HL-60 (cell line): ENCODE results near the gene CCSER1.

Experiments used
- DNase-seq, 2 experiments: peaks; one replicate each; pipeline ENCODE4 v3.0.0-alpha.2; 2010 to 2020; ENCODE audit warnings: low read depth in 1 of 2, low spot score in 1 of 2
- H3K27ac ChIP-seq: fragments of 250-450 bp; sonication (Bioruptor Pico); replicated peaks from 2 replicates; pipeline ENCODE4 v1.5.1; 2020; ENCODE audit warnings: mild to moderate bottlenecking, moderate library complexity
- H3K27me3 ChIP-seq: fragments of 250-450 bp; sonication (Bioruptor Pico); 2 replicates; pipeline ENCODE4 v1.5.1; 2021; ENCODE audit warnings: mild to moderate bottlenecking, moderate library complexity; ENCODE audit not compliant: insufficient read depth, poor library complexity, severe bottlenecking
- H3K4me3 ChIP-seq: replicated peaks from 2 replicates; pipeline ENCODE4 v1.5.1; 2011; ENCODE audit warnings: mild to moderate bottlenecking, control low read depth, low read length; ENCODE audit not compliant: insufficient read depth
- GABPA ChIP-seq: IDR thresholded peaks from 2 replicates; pipeline ENCODE4 v1.6.1; 2012; ENCODE audit warnings: low read depth
- POLR2AphosphoS5 ChIP-seq: IDR thresholded peaks from 2 replicates; pipeline ENCODE4 v1.6.1; 2012; ENCODE audit warnings: low read depth
- SPI1 ChIP-seq: IDR thresholded peaks from 2 replicates; pipeline ENCODE4 v1.6.1; 2012; ENCODE audit warnings: low read depth, mild to moderate bottlenecking, borderline replicate concordance
- TF ChIP-seq, protein P1 (sequence below): IDR thresholded peaks from 2 replicates; pipeline ENCODE4 v1.6.1; 2012; ENCODE audit warnings: low read depth; ENCODE audit not compliant: insufficient replicate concordance
- TF ChIP-seq, protein P2 (sequence below): IDR thresholded peaks from one replicate; pipeline ENCODE4 v1.5.1; 2011; ENCODE audit warnings: low read length, control low read depth, inconsistent platforms; ENCODE audit not compliant: insufficient read depth

The CCSER1 gene

DNA sequence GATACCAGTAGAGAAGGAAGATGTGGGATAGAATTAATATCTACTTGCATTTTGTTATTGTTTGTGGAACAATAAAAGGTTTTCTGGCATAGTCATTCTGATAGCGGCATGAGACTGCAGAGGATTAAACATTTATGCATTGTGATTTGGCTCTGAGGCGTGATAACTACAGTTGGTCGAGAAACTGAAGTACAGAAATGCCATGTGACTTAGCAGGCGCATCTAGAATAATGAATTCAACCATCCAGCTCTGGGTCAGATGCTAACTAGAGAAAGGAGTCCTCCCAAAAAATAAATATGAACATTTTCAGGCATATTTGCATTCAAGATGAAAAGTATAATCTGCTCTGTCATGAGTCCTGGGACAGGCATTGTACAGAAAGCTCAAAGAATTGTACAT lies 62.8 kb downstream of the CCSER1 start:
- DNase-seq: no peak
- Histone ChIP-seq H3K27ac (no peak overlapping the region), H3K4me3 (no peak overlapping the region), H3K27me3 (no peaks in the 10 kb centered on the region)
- no peak for TF ChIP-seq SPI1
- no peak for TF ChIP-seq POLR2AphosphoS5
- TF ChIP-seq, protein P1, sequence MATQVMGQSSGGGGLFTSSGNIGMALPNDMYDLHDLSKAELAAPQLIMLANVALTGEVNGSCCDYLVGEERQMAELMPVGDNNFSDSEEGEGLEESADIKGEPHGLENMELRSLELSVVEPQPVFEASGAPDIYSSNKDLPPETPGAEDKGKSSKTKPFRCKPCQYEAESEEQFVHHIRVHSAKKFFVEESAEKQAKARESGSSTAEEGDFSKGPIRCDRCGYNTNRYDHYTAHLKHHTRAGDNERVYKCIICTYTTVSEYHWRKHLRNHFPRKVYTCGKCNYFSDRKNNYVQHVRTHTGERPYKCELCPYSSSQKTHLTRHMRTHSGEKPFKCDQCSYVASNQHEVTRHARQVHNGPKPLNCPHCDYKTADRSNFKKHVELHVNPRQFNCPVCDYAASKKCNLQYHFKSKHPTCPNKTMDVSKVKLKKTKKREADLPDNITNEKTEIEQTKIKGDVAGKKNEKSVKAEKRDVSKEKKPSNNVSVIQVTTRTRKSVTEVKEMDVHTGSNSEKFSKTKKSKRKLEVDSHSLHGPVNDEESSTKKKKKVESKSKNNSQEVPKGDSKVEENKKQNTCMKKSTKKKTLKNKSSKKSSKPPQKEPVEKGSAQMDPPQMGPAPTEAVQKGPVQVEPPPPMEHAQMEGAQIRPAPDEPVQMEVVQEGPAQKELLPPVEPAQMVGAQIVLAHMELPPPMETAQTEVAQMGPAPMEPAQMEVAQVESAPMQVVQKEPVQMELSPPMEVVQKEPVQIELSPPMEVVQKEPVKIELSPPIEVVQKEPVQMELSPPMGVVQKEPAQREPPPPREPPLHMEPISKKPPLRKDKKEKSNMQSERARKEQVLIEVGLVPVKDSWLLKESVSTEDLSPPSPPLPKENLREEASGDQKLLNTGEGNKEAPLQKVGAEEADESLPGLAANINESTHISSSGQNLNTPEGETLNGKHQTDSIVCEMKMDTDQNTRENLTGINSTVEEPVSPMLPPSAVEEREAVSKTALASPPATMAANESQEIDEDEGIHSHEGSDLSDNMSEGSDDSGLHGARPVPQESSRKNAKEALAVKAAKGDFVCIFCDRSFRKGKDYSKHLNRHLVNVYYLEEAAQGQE: no peak
- TF ChIP-seq, protein P2, sequence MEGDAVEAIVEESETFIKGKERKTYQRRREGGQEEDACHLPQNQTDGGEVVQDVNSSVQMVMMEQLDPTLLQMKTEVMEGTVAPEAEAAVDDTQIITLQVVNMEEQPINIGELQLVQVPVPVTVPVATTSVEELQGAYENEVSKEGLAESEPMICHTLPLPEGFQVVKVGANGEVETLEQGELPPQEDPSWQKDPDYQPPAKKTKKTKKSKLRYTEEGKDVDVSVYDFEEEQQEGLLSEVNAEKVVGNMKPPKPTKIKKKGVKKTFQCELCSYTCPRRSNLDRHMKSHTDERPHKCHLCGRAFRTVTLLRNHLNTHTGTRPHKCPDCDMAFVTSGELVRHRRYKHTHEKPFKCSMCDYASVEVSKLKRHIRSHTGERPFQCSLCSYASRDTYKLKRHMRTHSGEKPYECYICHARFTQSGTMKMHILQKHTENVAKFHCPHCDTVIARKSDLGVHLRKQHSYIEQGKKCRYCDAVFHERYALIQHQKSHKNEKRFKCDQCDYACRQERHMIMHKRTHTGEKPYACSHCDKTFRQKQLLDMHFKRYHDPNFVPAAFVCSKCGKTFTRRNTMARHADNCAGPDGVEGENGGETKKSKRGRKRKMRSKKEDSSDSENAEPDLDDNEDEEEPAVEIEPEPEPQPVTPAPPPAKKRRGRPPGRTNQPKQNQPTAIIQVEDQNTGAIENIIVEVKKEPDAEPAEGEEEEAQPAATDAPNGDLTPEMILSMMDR: no peak
- TF ChIP-seq GABPA: no peak

DNA sequence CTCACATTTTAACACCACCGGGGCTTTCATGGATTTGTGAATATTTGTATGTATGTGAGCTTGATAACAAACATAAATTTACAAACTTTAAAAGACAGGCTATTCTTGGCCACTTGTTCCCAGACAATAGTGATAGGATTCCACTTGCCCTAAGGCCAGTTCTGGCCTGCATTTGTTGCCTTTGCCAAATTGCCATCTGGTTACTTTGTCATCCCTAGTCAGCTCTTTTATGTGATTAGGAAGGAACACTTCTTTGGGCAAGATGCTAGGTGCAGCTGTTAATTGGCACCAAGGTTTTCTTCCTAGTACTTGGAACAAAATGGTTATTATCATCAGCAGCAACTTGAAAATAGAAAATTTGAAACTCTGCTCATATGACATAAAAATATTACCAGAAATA lies 63.3 kb downstream of the CCSER1 start:
- Histone ChIP-seq H3K4me3 (no peak overlapping the region), H3K27ac (no peak overlapping the region), H3K27me3 (no peaks in the 10 kb centered on the region)
- DNase-seq: no peak
- TF ChIP-seq, protein P1: no peak

DNA sequence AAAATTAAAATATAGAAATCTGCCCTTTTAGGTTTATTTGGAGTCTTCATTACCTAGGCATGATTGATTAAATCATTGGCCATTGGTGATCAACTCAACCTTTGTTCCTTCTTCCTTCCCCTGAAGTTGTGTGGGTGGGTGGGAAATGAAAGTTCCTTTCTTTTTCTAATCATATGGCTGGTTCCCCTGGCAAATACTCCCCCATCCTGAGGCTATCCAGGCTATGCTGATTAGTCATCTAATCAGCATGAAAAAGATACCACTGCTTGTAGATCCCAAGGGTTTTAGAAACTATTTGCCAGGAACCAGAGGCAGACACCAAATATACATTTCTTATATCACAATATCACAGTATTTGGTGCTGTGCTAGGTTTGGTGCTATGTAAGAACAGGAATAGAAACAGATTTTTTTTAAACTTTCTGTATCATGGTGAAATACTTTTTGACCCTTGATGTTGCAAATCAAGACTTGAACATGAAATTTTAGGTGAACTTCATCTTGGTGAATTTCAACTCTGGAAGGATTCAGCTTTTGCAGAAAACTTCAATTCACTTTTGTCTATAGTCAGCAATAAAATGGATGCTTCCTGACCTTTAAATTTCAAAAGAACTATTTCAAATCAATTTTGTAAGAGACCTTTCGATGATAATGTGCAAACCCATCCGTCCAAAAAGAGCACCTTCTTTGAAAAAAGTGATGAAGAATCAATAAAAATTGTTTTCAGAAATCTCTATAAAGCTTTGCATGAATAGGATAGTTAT lies 71.1 kb downstream of the CCSER1 start:
- Histone ChIP-seq H3K27ac (no peak overlapping the region), H3K27me3 (no peaks in the 10 kb centered on the region), H3K4me3 (no peak overlapping the region)
- TF ChIP-seq GABPA (no peak), POLR2AphosphoS5 (no peak), SPI1 (no peak)
- TF ChIP-seq, protein P2: no peak
- TF ChIP-seq, protein P1: no peak
- no peak for DNase-seq
